HG03135 (cell line): Measurements from ENCODE around the gene PRAMEF8.
"Not testable (repeated sequence)": the region's sequence is repeated elsewhere in the genome, so short reads cannot be mapped to it uniquely, and the experiment has no call there.

Experiments used
- ATAC-seq: cut with Tn5 transposase; IDR thresholded peaks from one replicate; pipeline ENCODE4 v1.9.1; 2021; ENCODE audit warnings: mild to moderate bottlenecking, moderate library complexity; ENCODE audit not compliant: unreplicated experiment

Gene PRAMEF8

DNA sequence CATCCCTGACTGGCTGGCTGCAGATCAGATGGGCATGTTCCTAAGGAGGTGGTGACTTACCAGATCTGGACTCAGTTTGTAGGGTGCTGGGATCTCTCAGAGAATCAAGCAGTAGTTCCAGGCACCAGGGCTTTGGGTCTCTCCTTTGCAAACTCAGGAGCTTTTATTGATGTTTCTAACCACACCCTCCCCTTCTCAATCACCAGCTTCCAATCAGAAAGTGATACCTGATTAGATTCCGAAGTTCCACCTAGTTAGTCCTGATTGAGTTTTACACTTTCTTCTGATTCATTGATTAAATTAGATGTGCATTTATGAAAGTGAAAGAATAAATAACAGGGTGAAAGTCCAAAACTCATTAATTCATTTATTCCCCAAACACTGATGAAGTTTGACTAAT lies at the start of gene PRAMEF8:
Gene PRAMEF8 (minus strand): TSS at position 101 of the 400 bp plus-strand sequence. CDS start 1,046 bp downstream, outside the sequence.
- not testable (repeated sequence) for ATAC-seq

DNA sequence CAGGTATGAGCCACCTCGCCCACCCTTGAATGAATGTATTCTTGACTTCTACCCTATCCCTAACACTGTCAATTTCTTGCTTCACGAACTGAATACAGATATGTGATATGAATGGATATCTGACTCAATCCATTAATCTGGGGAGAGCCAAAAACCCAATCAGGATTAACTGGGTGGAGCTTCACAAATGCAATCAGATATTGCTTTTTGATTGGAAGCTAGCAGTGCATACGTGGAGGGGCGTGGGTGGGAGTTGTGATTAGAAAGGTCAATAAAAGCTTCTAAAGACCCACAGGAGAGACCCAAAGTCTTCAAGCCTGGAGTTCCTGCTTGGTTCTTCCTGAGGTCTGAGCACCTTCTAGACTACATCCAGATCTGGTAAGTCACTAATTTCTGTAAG lies 30.3 kb upstream of the PRAMEF8 start, which contains the start of gene PRAMEF15:
Gene PRAMEF15 (plus strand): TSS at position 301 of the 400 bp plus-strand sequence. CDS start 2,827 bp downstream, outside the sequence.
- not testable (repeated sequence) for ATAC-seq

DNA sequence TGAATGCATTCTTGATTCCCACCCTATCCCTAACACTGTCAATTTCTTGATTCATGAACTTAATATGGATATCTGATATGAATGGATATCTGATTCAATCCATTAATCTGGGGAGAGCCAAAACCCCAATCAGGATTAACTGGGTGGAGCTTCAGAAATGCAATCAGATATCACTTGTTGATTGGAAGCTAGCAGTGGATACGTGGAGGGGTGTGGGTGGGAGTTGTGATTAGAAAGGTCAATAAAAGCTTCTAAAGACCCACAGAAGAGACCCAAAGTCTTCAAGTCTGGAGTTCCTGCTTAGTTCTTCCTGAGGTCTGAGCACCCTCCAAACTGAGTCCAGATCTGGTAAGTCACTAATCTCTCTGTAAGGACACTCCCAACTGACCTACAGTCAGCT lies 18.3 kb upstream of the PRAMEF8 start, which contains the start of gene PRAMEF33:
Gene PRAMEF33 (plus strand): TSS at position 301 of the 400 bp plus-strand sequence. CDS start 2,416 bp downstream, outside the sequence.
- not testable (repeated sequence) for ATAC-seq

DNA sequence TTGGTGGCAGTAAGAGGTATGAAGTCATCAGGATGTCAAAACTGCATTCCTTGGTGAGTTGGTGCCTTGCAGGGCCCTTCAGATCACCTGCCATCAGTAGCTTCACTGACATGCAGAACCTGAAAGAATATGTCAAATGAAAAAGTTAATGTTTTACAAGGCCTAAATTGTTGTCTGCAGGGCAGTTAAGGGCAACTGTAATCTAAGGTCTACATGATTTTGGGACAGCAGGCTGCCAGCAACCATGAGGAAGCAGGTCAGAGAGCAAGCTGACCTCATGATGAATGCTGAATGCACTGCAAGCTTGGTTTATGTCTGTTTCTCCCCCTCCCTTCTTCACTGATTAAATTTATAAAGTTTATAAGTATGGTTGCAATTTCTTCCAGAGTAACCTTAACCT lies 17.3 kb upstream of the PRAMEF8 start:
- not testable (repeated sequence) for ATAC-seq

DNA sequence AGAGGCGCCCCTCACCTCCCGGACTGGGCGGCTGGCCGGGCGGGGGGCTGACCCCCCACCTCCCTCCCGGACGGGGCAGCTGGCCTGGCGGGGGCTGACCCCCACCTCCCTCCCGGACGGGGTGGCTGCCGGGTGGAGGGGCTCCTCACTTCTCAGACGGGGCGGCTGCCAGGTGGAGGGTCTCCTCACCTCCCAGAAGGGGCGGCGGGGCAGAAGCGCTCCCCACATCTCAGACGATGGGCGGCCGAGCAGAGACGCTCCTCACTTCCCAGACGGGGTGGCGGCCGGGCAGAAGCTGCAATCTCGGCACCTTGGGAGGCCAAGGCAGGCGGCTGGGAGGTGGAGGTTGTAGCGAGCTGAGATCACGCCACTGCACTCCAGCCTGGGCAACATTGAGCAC lies 13.8 kb upstream of the PRAMEF8 start:
- ATAC-seq, result not testable (repeated sequence)

DNA sequence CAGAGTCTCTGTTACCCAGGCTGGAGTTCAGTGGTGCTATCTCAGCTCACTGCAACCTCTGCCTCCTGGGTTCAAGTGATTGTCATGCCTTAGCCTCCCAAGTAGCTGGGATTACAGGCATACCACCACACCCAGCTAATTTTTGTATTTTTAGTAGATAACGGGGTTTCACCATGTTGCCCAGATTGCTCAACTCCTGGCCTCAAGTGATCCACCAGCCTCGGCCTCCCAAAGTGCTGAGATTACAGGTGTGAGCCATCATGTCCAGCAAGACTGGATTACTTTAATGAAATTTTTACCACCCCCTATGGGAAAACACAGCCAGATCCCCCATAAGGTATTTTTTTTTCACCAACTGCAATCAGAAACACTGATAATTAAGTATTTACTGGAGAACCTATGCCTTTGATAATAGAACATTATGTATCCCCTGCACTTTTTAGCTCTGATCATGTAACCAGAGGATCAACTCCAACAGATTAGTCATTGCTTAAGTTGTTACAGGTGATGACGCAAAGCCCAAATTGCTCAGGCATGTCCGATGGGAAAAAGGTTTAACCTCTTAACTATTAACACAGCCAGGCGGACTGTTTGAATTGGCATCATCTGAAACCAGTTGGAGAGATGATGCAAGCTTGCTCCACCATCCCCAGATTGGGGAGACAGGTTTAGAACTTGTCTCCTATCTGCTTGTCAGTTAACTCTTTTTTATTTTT lies 12.4 kb upstream of the PRAMEF8 start:
- not testable (repeated sequence) for ATAC-seq

DNA sequence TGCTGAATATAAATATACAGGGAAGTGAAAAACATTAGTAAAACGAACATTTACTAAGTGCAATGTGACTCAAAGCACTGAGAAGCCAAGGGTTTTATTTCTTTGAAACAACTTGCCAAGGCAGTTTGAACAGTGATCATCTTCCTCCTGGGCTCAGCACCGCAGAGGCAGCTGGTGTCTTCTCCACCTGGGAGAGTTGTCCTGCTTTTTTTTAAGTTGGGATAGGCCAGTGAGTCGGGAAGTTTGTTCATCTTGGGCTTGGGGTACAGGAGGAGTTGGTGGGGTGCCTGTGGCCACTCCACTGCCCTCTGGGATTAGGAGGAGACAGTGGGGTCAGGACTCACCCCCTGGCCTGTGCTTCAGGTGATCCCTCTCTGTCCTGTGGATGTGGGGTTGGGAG lies 4.1 kb upstream of the PRAMEF8 start:
- not testable (repeated sequence) for ATAC-seq

DNA sequence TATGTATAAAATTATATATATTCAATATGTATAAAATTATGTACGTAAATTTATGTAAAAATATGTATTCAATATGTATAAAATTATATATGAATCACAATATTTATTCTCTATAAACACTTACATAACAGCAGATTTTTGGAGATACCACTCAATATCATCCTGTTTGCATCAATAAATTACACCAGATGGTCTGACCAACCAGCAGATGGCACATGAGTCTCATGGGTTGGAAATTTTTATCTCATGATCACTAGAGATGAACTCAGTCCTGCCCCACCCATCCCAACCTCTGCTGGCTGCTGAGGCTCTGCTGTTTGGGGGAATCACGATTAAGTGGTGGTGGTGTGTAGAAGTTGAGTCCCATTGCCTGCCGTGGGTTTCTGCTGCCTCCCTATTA lies 5.3 kb downstream of the PRAMEF8 start:
- ATAC-seq, result not testable (repeated sequence)

DNA sequence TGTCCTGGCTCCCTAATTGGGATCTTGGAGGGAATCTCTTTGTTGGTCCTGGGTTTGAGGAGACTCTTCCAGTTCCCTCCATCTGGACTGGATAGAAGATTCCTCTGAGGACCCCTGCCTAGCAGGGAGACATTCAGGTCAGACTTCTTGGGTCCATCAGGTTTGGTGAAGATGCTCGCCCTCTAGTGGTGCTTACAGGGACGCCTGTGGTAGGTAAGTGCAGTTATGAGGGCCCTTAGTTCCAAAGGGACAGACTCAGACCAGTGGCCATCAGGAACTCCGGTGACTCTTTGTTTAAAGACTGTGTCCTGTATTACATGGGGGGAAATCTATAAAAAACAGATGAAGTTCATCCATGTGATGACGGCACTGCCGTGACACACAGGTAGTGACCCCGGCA lies 7.9 kb downstream of the PRAMEF8 start:
- ATAC-seq, result not testable (repeated sequence)

DNA sequence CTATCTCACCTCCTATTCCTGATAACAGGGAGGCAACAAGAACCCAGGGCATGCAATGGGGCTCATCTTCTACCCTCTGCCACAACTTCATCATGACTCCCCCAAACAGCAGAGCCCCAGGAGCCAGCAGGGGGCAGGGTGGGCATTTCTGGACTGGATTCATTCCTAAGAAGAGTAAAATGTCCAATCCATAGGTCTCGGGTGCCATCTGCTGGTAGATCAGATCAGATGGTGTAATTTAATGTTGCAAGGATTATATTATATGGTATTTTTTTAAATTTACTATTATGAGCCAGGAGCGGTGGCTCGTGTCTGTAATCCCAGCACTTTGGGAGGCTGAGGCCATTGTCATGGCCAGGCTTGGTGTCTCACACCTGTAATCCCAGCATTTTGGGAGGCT lies 19.8 kb downstream of the PRAMEF8 start:
- not testable (repeated sequence) for ATAC-seq

DNA sequence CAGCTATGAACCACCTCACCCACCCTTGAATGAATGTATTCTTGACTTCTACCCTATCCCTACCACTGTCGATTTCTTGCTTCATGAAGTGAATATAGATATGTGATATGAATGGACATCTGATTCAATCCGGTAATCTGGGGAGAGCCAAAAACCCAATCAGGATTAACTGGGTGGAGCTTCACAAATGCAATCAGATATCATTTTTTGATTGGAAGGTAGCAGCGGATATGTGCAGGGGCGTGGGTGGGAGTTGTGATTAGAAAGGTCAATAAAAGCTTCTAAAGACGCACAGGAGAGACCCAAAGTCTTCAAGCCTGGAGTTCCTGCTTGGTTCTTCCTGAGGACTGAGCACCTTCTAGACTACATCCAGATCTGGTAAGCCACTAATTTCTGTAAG lies 31.0 kb downstream of the PRAMEF8 start, which contains the start of gene PRAMEF5:
Gene PRAMEF5 (plus strand): TSS at position 301 of the 400 bp plus-strand sequence. CDS start 5,071 bp downstream, outside the sequence.
- ATAC-seq, result not testable (repeated sequence)

DNA sequence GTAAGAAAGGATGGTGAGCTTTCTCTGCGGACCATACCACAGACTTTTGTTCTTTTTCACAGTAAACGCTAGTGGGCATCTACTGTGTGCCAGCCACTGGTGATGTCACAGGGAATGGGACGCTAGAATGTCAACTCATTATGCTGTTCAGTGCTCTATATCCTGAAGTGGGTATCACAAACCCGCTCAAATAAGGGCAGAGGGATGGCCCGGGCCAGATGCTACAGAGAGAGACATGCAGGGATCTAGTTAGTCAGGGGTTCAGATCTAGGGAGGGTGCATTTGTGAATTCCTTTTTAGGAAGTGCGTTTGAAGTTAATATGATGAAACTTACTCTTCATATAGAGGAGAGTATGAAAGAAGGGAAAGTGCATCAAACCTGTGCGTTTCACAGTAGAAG lies 37.8 kb downstream of the PRAMEF8 start:
- ATAC-seq, result not testable (repeated sequence)

DNA sequence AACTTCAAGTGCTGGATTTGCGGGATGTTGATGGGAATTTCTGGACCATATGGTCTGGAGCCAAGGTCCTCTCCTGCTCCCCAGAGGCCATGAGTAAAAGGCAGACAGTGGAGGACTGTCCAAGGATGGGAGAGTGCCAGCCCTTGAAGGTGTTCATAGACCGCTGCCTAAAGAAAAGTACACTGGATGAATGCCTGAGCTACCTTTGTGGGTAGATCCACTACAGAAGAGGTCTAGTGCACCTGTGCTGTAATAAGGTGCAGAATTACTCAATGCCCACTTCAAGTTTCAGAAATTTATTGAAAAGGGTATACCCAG lies 38.4 kb downstream of the PRAMEF8 start:
- ATAC-seq, result not testable (repeated sequence)

DNA sequence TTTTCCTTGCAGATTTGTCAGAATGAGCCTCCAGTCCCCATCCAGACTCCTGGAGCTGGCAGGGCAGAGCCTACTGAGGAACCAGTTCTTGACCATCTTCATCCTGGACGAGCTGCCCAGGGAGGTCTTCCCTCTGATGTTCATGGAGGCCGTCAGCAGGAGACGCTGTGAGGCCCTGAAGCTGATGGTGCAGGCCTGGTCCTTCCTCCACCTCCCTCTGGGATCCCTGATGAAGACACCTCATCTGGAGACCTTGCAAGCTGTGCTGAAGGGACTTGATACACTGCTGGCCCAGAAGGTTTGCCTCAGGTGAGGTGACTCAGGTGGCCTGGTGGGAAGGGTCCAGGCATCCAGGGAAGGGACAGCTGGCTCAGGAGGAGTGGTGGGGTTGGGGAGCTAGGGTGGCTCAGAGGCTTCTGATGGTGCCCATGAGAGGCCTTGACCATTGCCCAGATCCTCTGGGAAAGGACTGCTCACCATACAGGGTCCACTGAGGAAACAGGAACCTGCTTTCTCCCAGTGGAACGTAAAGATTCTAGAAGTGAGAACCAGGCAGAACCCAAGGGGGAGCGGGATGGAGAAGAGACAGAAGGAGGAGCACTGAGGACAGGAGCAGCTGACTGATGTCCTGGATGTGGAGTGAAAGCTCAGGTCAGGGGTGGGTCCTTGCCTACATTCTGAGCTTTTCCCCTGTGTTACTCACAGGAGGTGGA lies 38.9 kb downstream of the PRAMEF8 start:
- not testable (repeated sequence) for ATAC-seq

DNA sequence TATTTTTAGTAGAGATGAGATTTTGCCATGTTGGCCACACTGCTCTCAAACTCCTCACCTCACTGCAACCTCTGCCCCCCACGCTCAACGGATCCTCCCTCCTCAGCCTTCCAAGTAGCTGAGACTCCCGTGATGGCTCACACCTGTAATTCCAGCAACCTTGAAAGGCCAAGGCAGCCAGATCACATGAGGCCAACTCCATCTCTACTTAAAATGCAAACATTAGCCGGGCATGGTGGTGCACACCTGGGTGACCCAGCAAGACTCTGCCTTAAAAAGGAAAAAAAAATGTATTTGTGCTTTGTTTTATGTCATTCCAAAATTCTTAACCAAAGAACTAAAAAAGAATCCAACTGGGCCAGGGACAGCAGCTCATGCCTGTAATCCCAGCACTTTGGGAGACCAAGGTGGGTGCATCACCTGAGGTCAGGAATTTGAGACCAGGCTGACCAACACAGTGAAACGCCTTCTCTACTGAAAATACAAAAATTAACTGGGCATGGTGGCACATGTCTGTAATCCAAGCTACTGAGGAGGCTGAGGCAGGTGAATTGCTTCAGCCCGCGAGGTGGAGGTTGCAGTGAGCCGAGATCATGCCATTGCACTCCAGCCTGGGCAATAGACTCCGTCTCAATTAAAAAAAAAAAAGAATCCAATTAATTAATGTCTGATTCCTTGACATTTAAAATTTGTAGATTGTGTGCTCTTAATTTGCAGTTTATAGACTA lies 41.2 kb downstream of the PRAMEF8 start:
- not testable (repeated sequence) for ATAC-seq

DNA sequence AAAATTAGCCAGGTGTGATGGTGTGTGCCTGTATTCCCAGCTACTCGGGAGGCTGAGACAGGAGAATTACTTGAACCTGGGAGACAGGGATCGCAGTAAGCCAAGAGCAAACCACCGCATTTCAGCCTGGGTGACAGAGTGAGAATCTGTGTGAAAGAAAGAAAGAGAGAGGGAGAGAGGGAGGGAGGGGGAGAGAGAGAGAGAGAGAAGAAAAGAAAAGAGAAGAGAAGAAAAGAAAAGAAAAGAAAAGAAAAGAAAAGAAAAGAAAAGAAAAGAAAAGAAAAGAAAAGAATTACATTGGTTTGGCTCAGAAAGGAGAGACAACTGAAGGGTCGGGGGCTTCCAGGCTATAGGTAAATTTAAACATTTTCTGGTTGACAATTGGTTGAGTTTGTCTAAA lies 45.3 kb downstream of the PRAMEF8 start:
- not testable (repeated sequence) for ATAC-seq

DNA sequence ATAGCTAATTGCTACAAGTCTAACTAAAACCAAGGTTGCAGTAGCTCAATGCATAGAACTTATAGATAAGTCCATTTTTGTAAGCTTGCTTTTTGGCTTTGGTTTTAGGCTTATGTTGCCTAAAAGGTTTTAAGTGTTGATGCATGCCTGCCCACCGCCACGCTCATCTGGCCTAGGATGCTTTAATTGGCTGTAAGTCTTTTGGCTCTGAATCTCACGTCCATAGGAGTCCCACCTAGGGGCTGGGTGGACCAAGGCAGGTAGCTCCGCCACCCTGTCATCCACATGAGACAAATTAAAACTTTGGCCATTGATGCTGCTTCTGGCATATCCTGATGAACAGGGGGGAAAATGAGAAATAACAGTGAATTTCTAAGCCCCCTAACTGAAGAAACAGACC lies 47.4 kb downstream of the PRAMEF8 start:
- not testable (repeated sequence) for ATAC-seq

DNA sequence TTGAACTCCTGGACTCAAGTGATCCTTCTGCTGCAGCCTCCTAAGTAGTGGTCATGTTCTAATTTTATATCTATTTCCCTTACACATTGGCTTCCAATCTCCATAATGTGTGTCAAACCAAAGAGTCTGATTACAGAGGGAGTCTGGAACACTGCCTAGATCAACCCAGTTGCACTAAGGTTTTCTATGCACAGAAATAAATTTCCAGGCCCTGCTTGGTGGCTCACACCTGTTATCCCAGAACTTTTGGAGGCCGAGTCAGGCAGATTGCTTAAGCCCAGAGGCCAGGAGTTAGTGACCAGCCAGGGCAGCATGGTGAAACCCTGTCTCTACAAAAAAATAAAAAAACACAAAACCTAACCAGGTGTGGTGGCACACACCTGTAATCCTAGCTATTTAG lies 50.9 kb downstream of the PRAMEF8 start:
- not testable (repeated sequence) for ATAC-seq

DNA sequence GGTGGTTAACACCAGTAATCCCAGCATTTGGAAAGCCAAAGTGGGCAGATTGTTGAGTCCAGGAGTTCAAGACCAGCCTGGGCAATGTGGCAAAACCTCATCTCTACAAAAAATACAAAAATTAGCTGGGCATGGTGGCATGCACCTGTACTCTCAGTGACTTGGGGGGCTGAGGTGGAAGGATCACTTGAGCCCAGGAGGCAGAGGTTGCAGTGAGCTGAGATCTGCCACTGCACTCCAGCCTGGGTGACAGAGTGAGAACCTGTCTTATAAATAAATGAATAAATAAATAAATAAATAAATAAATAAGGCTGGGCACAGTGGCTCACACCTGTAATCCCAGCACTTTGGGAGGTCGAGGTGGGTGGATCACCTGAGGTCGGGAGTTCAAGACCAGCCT lies 52.9 kb downstream of the PRAMEF8 start:
- ATAC-seq, result not testable (repeated sequence)
